Measurements from ENCODE around the gene PAX6.
A peak's percentile ranks its signal among the peaks of the same experiment; 100 is the strongest.

PAX6 gene

GRCh38 chr11:31797190-31798056, 13.7 kb downstream of the PAX6 start:
- no peak overlapping the region for H3K27ac Mint-ChIP-seq
- H3K4me3 Mint-ChIP-seq, result peak overlapping the region; percentile 50 to 65
- ATAC-seq (no peak), DNase-seq (no peak)
- peaks cover 46% of the 10 kb centered on the region for H3K4me1 Mint-ChIP-seq
- H3K9me3 Mint-ChIP-seq, result peaks cover 7 to 9% of the 10 kb centered on the region in 2 donors
- H3K27me3 Mint-ChIP-seq, result peaks cover 92% of the 10 kb centered on the region

- peaks cover 6 to 9% of the 10 kb centered on the region in 2 donors for H3K9me3 Mint-ChIP-seq
- no peak overlapping the region for H3K27ac Mint-ChIP-seq
- H3K4me1 Mint-ChIP-seq, result peaks cover 46% of the 10 kb centered on the region
- H3K27me3 Mint-ChIP-seq, result peaks cover 87% of the 10 kb centered on the region
- H3K4me3 Mint-ChIP-seq, result no peak overlapping the region
- ATAC-seq (no peak), DNase-seq (no peak)
These were observed 14.5 kb downstream of the PAX6 start for GRCh38 chr11:31796499-31797189.

- Mint-ChIP-seq H3K4me1 (peaks cover 41% of the 10 kb centered on the region), H3K4me3 (no peak overlapping the region), H3K9me3 (peaks cover 0 to 9% of the 10 kb centered on the region in 2 donors), H3K27ac (no peak overlapping the region), H3K27me3 (peaks cover 80% of the 10 kb centered on the region)
- no peak for DNase-seq
- no peak for ATAC-seq
These were observed 15.2 kb downstream of the PAX6 start for GRCh38 chr11:31795706-31796498.

GRCh38 chr11:31794548-31794947, 16.6 kb downstream of the PAX6 start:
- H3K4me3 Mint-ChIP-seq, result no peak overlapping the region
- H3K9me3 Mint-ChIP-seq, result no peaks in the 10 kb centered on the region
- peaks cover 73% of the 10 kb centered on the region for H3K27me3 Mint-ChIP-seq
- H3K4me1 Mint-ChIP-seq, result peaks cover 28% of the 10 kb centered on the region
- H3K27ac Mint-ChIP-seq, result no peak overlapping the region
- no peak for ATAC-seq
- no peak for DNase-seq

GRCh38 chr11:31793264-31793663, 17.9 kb downstream of the PAX6 start:
- H3K4me1 Mint-ChIP-seq, result peaks cover 16% of the 10 kb centered on the region
- no peaks in the 10 kb centered on the region for H3K9me3 Mint-ChIP-seq
- DNase-seq (no peak), ATAC-seq (no peak)
- peaks cover 60% of the 10 kb centered on the region for H3K27me3 Mint-ChIP-seq
- no peak overlapping the region for H3K4me3 Mint-ChIP-seq
- no peak overlapping the region for H3K27ac Mint-ChIP-seq

- H3K9me3 Mint-ChIP-seq, result no peaks in the 10 kb centered on the region
- peaks cover 10% of the 10 kb centered on the region for H3K4me1 Mint-ChIP-seq
- ATAC-seq (no peak), DNase-seq (no peak)
- H3K27me3 Mint-ChIP-seq, result peaks cover 52% of the 10 kb centered on the region
- H3K4me3 Mint-ChIP-seq, result no peak overlapping the region
- H3K27ac Mint-ChIP-seq, result no peak overlapping the region
These were observed 18.7 kb downstream of the PAX6 start for GRCh38 chr11:31792456-31792855.

GRCh38 chr11:31792036-31792435, 19.1 kb downstream of the PAX6 start:
- ATAC-seq (no peak), DNase-seq (no peak)
- H3K4me3 Mint-ChIP-seq, result no peak overlapping the region
- no peak overlapping the region for H3K27ac Mint-ChIP-seq
- peaks cover 48% of the 10 kb centered on the region for H3K27me3 Mint-ChIP-seq
- no peaks in the 10 kb centered on the region for H3K9me3 Mint-ChIP-seq
- peaks cover 6% of the 10 kb centered on the region for H3K4me1 Mint-ChIP-seq

- no peak overlapping the region for H3K27ac Mint-ChIP-seq
- no peaks in the 10 kb centered on the region for H3K9me3 Mint-ChIP-seq
- no peak overlapping the region for H3K4me3 Mint-ChIP-seq
- H3K4me1 Mint-ChIP-seq, result no peaks in the 10 kb centered on the region
- ATAC-seq (no peak), DNase-seq (no peak)
- peaks cover 34% of the 10 kb centered on the region for H3K27me3 Mint-ChIP-seq
These were observed 20.5 kb downstream of the PAX6 start for GRCh38 chr11:31790649-31791048.

- DNase-seq, result no peak
- Mint-ChIP-seq H3K27ac (no peak overlapping the region), H3K9me3 (no peaks in the 10 kb centered on the region), H3K4me3 (no peak overlapping the region), H3K27me3 (peaks cover 16% of the 10 kb centered on the region), H3K4me1 (no peaks in the 10 kb centered on the region)
- no peak for ATAC-seq
These were observed 23.0 kb downstream of the PAX6 start for GRCh38 chr11:31788085-31788484.

- ATAC-seq (no peak), DNase-seq (no peak)
- H3K27me3 Mint-ChIP-seq, result peaks cover 7% of the 10 kb centered on the region
- H3K27ac Mint-ChIP-seq, result no peak overlapping the region
- no peaks in the 10 kb centered on the region for H3K4me1 Mint-ChIP-seq
- H3K4me3 Mint-ChIP-seq, result no peak overlapping the region
- no peaks in the 10 kb centered on the region for H3K9me3 Mint-ChIP-seq
These were observed 24.0 kb downstream of the PAX6 start for GRCh38 chr11:31786996-31787685.

- ATAC-seq, result no peak
- Mint-ChIP-seq H3K9me3 (no peaks in the 10 kb centered on the region), H3K4me1 (no peaks in the 10 kb centered on the region), H3K4me3 (no peak overlapping the region), H3K27ac (no peak overlapping the region), H3K27me3 (no peaks in the 10 kb centered on the region)
- no peak for DNase-seq
These were observed 26.5 kb downstream of the PAX6 start for GRCh38 chr11:31784611-31785010.

- ATAC-seq, result no peak
- no peaks in the 10 kb centered on the region for H3K4me1 Mint-ChIP-seq
- no peak for DNase-seq
- no peaks in the 10 kb centered on the region for H3K27me3 Mint-ChIP-seq
- no peak overlapping the region for H3K4me3 Mint-ChIP-seq
- H3K27ac Mint-ChIP-seq, result no peak overlapping the region
- H3K9me3 Mint-ChIP-seq, result no peaks in the 10 kb centered on the region
These were observed 27.9 kb downstream of the PAX6 start for GRCh38 chr11:31783252-31783651.

GRCh38 chr11:31782257-31782656, 28.9 kb downstream of the PAX6 start:
- H3K27me3 Mint-ChIP-seq, result no peaks in the 10 kb centered on the region
- no peak overlapping the region for H3K27ac Mint-ChIP-seq
- ATAC-seq (no peak), DNase-seq (no peak)
- H3K4me3 Mint-ChIP-seq, result no peak overlapping the region
- H3K9me3 Mint-ChIP-seq, result no peaks in the 10 kb centered on the region
- no peaks in the 10 kb centered on the region for H3K4me1 Mint-ChIP-seq

- H3K4me3 Mint-ChIP-seq, result no peak overlapping the region
- DNase-seq (no peak), ATAC-seq (no peak)
- H3K27ac Mint-ChIP-seq, result no peak overlapping the region
- no peaks in the 10 kb centered on the region for H3K27me3 Mint-ChIP-seq
- H3K4me1 Mint-ChIP-seq, result no peaks in the 10 kb centered on the region
- H3K9me3 Mint-ChIP-seq, result no peaks in the 10 kb centered on the region
These were observed 30.6 kb downstream of the PAX6 start for GRCh38 chr11:31780480-31780971.

GRCh38 chr11:31780078-31780477, 31.0 kb downstream of the PAX6 start:
- Mint-ChIP-seq H3K27ac (no peak overlapping the region), H3K9me3 (no peaks in the 10 kb centered on the region), H3K4me3 (no peak overlapping the region), H3K27me3 (no peaks in the 10 kb centered on the region), H3K4me1 (no peaks in the 10 kb centered on the region)
- no peak for DNase-seq
- no peak for ATAC-seq
